GM21786 (cell line): ENCODE measurements around the gene ULBP3.
"Not testable (repeated sequence)": the region's sequence is repeated elsewhere in the genome, so short reads cannot be mapped to it uniquely, and the experiment has no call there.

Source experiments
- ATAC-seq: cut with Tn5 transposase; IDR thresholded peaks from one replicate; pipeline ENCODE4 v1.9.1; 2021; ENCODE audit not compliant: unreplicated experiment

Gene ULBP3

GRCh38 chr6:150017186-150017521 lies 51.8 kb downstream of the ULBP3 start:
- not testable (repeated sequence) for ATAC-seq

DNA sequence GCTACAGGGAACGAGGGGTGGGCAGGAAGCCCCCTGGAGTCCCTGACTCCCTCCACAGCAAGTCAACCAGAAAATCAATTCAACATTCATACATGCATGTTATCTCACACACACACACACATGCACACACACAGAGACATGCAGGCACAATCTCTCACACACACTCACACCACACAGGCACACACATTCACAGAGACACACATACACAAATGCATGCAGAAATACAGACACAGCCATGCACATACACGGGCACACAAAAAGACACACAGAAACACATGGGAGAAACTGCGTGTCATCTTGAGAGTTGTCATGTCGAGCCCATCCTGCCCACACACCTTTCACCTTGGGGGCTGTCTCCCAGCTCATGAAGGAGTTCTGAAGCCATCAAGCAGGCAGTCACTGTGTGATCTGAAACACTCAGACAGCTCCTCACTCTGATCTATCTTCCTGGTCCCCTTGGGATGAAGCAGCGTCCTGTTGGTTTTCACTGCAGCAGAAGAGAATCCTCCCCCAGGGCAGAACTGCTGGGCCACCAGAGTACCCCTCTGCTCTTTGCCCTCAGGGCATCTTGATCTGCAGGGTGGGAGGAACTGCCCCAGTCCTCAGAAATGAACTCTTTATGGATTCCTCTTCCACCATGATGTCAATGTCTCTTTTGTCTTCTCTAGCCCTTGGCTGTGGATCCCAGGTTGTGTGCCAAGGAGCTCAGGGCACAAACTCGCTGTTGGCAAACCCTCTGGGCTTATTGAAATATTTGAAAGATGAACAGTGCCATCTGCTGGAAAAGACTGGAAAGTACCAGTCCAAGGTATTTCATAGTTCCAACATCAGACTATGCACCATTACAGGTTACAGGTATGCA lies 52.4 kb downstream of the ULBP3 start:
- no peak for ATAC-seq

GRCh38 chr6:150015281-150016001 lies 53.5 kb downstream of the ULBP3 start:
- not testable (repeated sequence) for ATAC-seq

GRCh38 chr6:150014623-150015280 lies 54.2 kb downstream of the ULBP3 start:
- ATAC-seq, result not testable (repeated sequence)

DNA sequence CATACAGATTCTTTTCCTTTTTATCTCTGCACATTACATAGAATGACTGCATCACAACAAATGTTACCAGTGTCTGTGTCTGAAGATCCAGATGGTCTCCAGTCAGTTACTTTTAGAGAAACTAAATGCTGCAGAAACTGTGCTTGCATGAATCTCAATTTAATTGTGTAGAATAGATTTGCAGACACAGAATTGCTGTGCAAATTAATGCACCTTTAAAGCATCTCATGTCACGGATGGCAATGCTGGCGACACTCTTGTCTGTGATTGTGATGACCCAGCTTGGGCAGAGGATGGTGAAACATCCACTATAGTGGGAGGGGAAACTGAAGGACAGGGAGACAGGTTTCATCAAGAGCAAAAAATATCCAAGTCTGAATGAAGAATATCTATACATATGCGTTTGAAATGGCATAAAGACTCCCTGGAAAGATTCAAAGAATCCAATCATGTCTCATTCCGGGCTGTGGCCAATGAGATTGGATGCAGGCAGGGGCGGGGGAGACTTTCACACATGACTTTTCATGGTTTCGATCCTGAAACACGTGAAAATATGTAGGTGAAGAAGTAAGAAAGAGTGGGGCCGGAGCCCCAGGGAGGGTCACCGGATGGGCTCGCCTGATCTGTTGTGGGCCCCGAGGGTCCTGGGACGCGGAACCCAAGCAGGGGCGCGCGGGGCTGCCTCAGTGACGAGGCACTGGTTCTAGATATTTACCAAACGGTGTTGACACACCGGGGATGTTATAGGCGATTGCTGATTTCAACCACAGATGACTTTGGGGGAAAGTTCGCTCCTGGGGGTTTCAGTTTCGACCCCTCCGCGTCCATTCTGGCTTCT lies 54.9 kb downstream of the ULBP3 start:
- ATAC-seq, result not testable (repeated sequence)

DNA sequence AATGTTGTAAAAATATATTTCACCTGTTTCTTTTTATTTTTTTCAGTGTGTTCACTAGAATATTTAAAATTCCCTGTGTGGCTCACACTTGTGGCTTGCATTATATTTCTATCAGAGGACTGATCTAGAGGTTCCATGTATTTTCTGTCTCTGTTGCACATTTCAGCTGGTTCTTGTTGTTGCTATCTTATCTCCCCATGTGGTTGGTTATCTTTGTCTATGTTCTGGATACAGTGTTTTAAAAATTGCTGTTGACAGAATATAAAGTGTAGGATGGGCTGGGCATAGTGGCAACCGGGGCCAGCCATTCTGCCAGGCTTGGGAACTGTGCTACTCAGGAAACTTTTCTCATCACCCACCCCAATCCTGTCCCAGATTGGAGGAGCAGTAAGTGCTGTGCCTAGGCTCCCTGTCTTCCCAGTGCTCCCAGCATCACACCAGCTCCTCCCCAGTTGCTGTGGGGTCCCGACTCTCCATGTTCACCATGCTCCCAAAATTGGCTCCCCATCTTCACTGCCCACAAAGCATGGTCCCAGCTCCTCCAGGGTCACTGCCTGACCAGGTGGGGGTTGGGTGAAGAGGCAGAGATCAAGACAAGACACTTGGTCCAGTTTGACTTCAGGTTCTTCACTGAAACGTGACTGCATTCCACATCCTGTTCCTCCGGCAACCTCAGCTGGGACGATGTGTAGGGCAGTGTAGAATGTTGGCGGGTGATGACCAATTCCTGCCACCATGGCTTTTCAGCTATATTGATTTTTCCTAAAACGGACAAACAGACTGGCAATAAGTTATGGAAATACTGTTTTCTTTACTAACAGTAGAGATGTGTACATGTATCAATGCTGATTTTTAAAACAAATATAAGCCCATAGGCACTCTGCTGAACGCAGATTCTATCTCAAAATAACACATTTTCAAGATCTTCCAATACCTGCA lies 55.8 kb downstream of the ULBP3 start:
- ATAC-seq, result not testable (repeated sequence)
